ENCODE data around the gene ACTR1A. TPM values are rescaled to one million over a fixed set of nuclear protein-coding genes. Genes with fewer than 3 reads are reported as not detected.

ACTR1A gene
- polyA plus RNA-seq, 1 donor (not counting 4 experiments of a cell fraction or from before 2014, with no cell fraction given) = 162 TPM

DNA sequence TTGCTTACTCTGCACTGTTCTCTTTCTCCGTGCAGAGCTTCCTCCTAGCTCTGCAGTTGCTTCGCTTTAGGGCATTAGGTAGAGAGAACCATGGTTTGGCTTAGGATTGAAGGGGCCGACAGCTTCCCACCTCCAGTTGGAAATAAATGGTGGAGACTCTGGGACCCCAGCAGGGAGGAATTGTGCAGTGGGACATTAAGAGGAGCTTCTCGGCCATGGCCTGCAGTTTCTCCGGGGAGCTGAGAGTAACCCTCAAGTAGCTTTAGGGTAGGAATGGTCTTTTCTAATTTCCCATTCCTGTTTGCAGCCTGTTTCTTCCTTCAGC is 2.4 kb upstream of the ACTR1A start:
- H3K79me2 ChIP-seq (ENCODE audit: control insufficient read depth, insufficient read depth, low read length) = peaks cover 44% of the 10 kb centered on the region
- peak overlapping the region; percentile 85 for H3K9ac ChIP-seq (ENCODE audit: control insufficient read depth, extremely low read depth, insufficient read depth, low read length)
- H3K27me3 ChIP-seq (ENCODE audit: control insufficient read depth, extremely low read depth, insufficient read depth, low read length) = no peaks in the 10 kb centered on the region
- H3K9me3 ChIP-seq (ENCODE audit: control insufficient read depth, low read depth, low read length) = no peaks in the 10 kb centered on the region
- no peak for DNase-seq (ENCODE audit: low read depth, low spot score)
- H2AFZ ChIP-seq (ENCODE audit: control insufficient read depth, low read length) = no peak overlapping the region
- peaks cover 0 to 3% of the 10 kb centered on the region in 2 experiments for H3K36me3 ChIP-seq (ENCODE audit: control insufficient read depth in 2 of 2, extremely low read depth in 1 of 2, insufficient read depth in 2 of 2, low read length in 2 of 2)
- dilution Hi-C loops (cut with MboI; ENCODE audit: extremely low pct_ligation_motif_present, low sequenced_read_pairs) = loop anchor here (10.0 kb wide), 1 partner anchor 70 kb away; no protein-coding TSS in a partner anchor
- H3K9me1 ChIP-seq (ENCODE audit: control insufficient read depth, extremely low read depth, insufficient read depth, low read length) = peaks cover 7% of the 10 kb centered on the region
- H4K20me1 ChIP-seq (ENCODE audit: control insufficient read depth, extremely low read depth, insufficient read depth, low read length) = peaks cover 7% of the 10 kb centered on the region
- FAIRE-seq = no peak
- TF ChIP-seq, protein P1, sequence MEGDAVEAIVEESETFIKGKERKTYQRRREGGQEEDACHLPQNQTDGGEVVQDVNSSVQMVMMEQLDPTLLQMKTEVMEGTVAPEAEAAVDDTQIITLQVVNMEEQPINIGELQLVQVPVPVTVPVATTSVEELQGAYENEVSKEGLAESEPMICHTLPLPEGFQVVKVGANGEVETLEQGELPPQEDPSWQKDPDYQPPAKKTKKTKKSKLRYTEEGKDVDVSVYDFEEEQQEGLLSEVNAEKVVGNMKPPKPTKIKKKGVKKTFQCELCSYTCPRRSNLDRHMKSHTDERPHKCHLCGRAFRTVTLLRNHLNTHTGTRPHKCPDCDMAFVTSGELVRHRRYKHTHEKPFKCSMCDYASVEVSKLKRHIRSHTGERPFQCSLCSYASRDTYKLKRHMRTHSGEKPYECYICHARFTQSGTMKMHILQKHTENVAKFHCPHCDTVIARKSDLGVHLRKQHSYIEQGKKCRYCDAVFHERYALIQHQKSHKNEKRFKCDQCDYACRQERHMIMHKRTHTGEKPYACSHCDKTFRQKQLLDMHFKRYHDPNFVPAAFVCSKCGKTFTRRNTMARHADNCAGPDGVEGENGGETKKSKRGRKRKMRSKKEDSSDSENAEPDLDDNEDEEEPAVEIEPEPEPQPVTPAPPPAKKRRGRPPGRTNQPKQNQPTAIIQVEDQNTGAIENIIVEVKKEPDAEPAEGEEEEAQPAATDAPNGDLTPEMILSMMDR (optimal IDR thresholded peaks at IDR 0.05 in 1 of 3, IDR thresholded peaks at IDR 0.05 in 1 of 3, conservative IDR thresholded peaks at IDR 0.05 in 1 of 3; ENCODE audit: extremely low read depth in 1 of 3, insufficient read depth in 2 of 3, low read length in 3 of 3) = no peak
- TF ChIP-seq EZH2 (IDR thresholded peaks at IDR 0.05; ENCODE audit: low read length) = no peak
- peak overlapping the region; percentile 77 to 94 (median 89) for H3K4me3 ChIP-seq (ENCODE audit: control insufficient read depth in 2 of 3, extremely low read depth in 1 of 3, insufficient read depth in 2 of 3, low read depth in 1 of 3, low read length in 3 of 3)
- H3K27ac ChIP-seq (ENCODE audit: control insufficient read depth, insufficient read depth, low read length) = no peak overlapping the region
- peaks cover 24% of the 10 kb centered on the region for H3K4me1 ChIP-seq (ENCODE audit: control insufficient read depth, extremely low read depth, insufficient read depth, low read length)
- H3K4me2 ChIP-seq (ENCODE audit: control insufficient read depth, extremely low read depth, insufficient read depth, low read depth, low read length) = peak overlapping the region; percentile 84

DNA sequence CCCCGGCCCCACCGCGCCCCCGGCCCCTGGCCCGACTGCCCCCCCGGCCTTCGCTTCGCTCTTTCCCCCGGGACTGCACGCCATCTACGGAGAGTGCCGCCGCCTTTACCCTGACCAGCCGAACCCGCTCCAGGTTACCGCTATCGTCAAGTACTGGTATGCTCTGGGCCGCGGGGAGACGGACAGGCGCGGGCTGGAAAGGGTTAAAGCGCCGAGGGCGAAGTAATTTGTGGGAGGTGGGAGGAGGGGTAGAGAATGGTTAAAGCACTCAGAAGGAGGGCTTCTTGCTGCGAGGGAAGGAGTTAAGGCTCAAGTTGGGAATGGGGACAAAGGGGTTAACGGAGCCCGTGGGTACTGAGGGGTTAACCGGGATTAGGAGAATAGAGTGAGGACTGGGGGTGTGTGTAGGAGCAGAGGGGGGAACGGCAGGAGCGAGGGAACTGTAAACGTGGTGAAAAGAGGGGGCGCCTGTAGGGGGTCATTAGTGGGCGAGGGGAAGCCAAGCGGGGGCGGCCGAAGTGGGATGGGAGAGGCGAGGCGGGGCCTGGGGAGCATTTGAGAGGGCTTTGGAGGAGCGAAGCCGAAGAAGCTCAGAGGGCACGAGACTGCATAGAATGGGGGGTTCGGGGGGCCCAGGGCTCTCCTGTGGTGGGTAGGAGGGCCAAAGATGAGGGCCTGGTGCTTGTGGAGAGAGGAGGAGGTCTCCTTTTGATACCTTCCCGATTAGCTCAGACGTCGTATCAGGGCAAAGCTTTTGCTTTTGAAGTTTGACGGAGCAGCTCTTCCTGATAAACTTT is 1.9 kb upstream of the ACTR1A start:
- H3K27ac ChIP-seq (ENCODE audit: control insufficient read depth, insufficient read depth, low read length) = peak overlapping the region; percentile 40
- peak overlapping the region; percentile 84 for H3K4me2 ChIP-seq (ENCODE audit: control insufficient read depth, extremely low read depth, insufficient read depth, low read depth, low read length)
- H4K20me1 ChIP-seq (ENCODE audit: control insufficient read depth, extremely low read depth, insufficient read depth, low read length) = peaks cover 7% of the 10 kb centered on the region
- H3K79me2 ChIP-seq (ENCODE audit: control insufficient read depth, insufficient read depth, low read length) = peaks cover 50% of the 10 kb centered on the region
- FAIRE-seq (no peak), DNase-seq (ENCODE audit: low read depth, low spot score) (no peak)
- dilution Hi-C loops (cut with MboI; ENCODE audit: extremely low pct_ligation_motif_present, low sequenced_read_pairs) = loop anchor here (10.0 kb wide), 1 partner anchor 70 kb away; no protein-coding TSS in a partner anchor
- no peaks in the 10 kb centered on the region for H3K27me3 ChIP-seq (ENCODE audit: control insufficient read depth, extremely low read depth, insufficient read depth, low read length)
- H3K4me1 ChIP-seq (ENCODE audit: control insufficient read depth, extremely low read depth, insufficient read depth, low read length) = peaks cover 26% of the 10 kb centered on the region
- peaks cover 7% of the 10 kb centered on the region for H3K9me1 ChIP-seq (ENCODE audit: control insufficient read depth, extremely low read depth, insufficient read depth, low read length)
- H3K36me3 ChIP-seq (ENCODE audit: control insufficient read depth in 2 of 2, extremely low read depth in 1 of 2, insufficient read depth in 2 of 2, low read length in 2 of 2) = peaks cover 0 to 3% of the 10 kb centered on the region in 2 experiments
- peak overlapping the region; percentile 90 for H2AFZ ChIP-seq (ENCODE audit: control insufficient read depth, low read length)
- H3K9ac ChIP-seq (ENCODE audit: control insufficient read depth, extremely low read depth, insufficient read depth, low read length) = peak overlapping the region; percentile 85
- TF ChIP-seq, protein P1 (optimal IDR thresholded peaks at IDR 0.05 in 1 of 3, IDR thresholded peaks at IDR 0.05 in 1 of 3, conservative IDR thresholded peaks at IDR 0.05 in 1 of 3; ENCODE audit: extremely low read depth in 1 of 3, insufficient read depth in 2 of 3, low read length in 3 of 3) = no peak
- TF ChIP-seq EZH2 (IDR thresholded peaks at IDR 0.05; ENCODE audit: low read length) = no peak
- H3K9me3 ChIP-seq (ENCODE audit: control insufficient read depth, low read depth, low read length) = no peaks in the 10 kb centered on the region
- peak overlapping the region; percentile 77 to 94 (median 89) for H3K4me3 ChIP-seq (ENCODE audit: control insufficient read depth in 2 of 3, extremely low read depth in 1 of 3, insufficient read depth in 2 of 3, low read depth in 1 of 3, low read length in 3 of 3)

Measured in keratinocyte (primary cell).